ENCODE data around the gene ZNF609.

GRCh38 chr15:64503197-64503596 is 42.8 kb downstream of the ZNF609 start:
- no peak for TF ChIP-seq POLR2A (IDR thresholded peaks at IDR 0.05; ENCODE audit: low read depth, low read length)
- TF ChIP-seq TAF1 (IDR thresholded peaks at IDR 0.05; ENCODE audit: borderline replicate concordance, low read depth, low read length) = no peak

Data from GM12892 (cell line).